Skeletal muscle cell (primary cell): ENCODE data around the gene JARID2.

Experiments used
- DNase-seq: peaks from one replicate; pipeline ENCODE4 v3.0.0-alpha.2; 2010; ENCODE audit warnings: low read depth
- H3K4me3 ChIP-seq: 2 replicates; pipeline ENCODE4 v1.5.1; 2011; ENCODE audit warnings: low read depth, mild to moderate bottlenecking, control low read depth, low read length, moderate library complexity

JARID2 gene

GRCh38 chr6:15382712-15383111 lies 136.8 kb downstream of the JARID2 start:
- DNase-seq, result no peak
- H3K4me3 ChIP-seq, result no peak overlapping the region

- DNase-seq, result no peak
- no peak overlapping the region for H3K4me3 ChIP-seq
Observed at GRCh38 chr6:15384901-15385300, 139.0 kb downstream of the JARID2 start.

- no peak overlapping the region for H3K4me3 ChIP-seq
- no peak for DNase-seq
Observed at GRCh38 chr6:15385521-15385920, 139.7 kb downstream of the JARID2 start.

GRCh38 chr6:15386110-15386755 lies 140.4 kb downstream of the JARID2 start:
- no peak overlapping the region for H3K4me3 ChIP-seq
- DNase-seq, result no peak

GRCh38 chr6:15386756-15387112 lies 140.9 kb downstream of the JARID2 start:
- DNase-seq, result no peak
- H3K4me3 ChIP-seq, result no peak overlapping the region

- H3K4me3 ChIP-seq, result no peak overlapping the region
- DNase-seq, result no peak
Observed at GRCh38 chr6:15387118-15387517, 141.2 kb downstream of the JARID2 start.

- H3K4me3 ChIP-seq, result no peak overlapping the region
- peak; percentile 15 for DNase-seq
Observed at GRCh38 chr6:15389084-15389764, 143.4 kb downstream of the JARID2 start.

- H3K4me3 ChIP-seq, result no peak overlapping the region
- peak; percentile 25 for DNase-seq
Observed at GRCh38 chr6:15389765-15390723, 144.2 kb downstream of the JARID2 start.

- DNase-seq, result no peak
- no peak overlapping the region for H3K4me3 ChIP-seq
Observed at GRCh38 chr6:15391500-15391899, 145.6 kb downstream of the JARID2 start.

GRCh38 chr6:15392182-15392581 lies 146.3 kb downstream of the JARID2 start:
- DNase-seq, result no peak
- no peak overlapping the region for H3K4me3 ChIP-seq

GRCh38 chr6:15393605-15394004 lies 147.7 kb downstream of the JARID2 start:
- DNase-seq, result no peak
- H3K4me3 ChIP-seq, result no peak overlapping the region

GRCh38 chr6:15395087-15395486 lies 149.2 kb downstream of the JARID2 start:
- no peak overlapping the region for H3K4me3 ChIP-seq
- DNase-seq, result no peak

GRCh38 chr6:15396808-15397207 lies 150.9 kb downstream of the JARID2 start:
- DNase-seq, result no peak
- no peak overlapping the region for H3K4me3 ChIP-seq

GRCh38 chr6:15398633-15399275 lies 152.9 kb downstream of the JARID2 start:
- H3K4me3 ChIP-seq, result no peak overlapping the region
- no peak for DNase-seq

GRCh38 chr6:15399641-15400470 lies 154.0 kb downstream of the JARID2 start:
- DNase-seq, result peak; percentile 60
- peak overlapping the region; percentile 31 for H3K4me3 ChIP-seq

- peak overlapping the region; percentile 31 for H3K4me3 ChIP-seq
- no peak for DNase-seq
Observed at GRCh38 chr6:15400572-15401004, 154.7 kb downstream of the JARID2 start.

- no peak overlapping the region for H3K4me3 ChIP-seq
- no peak for DNase-seq
Observed at GRCh38 chr6:15401120-15401519, 155.3 kb downstream of the JARID2 start.

- no peak overlapping the region for H3K4me3 ChIP-seq
- no peak for DNase-seq
Observed at GRCh38 chr6:15401769-15402250, 155.9 kb downstream of the JARID2 start.
